ENCODE data around the gene LCNL1.

The LCNL1 gene

GRCh38 chr9:136951541-136952320 is 31.1 kb upstream of the LCNL1 start, which contains the start of gene LCN12:
TSS of gene LCN12 (plus strand) at chr9:136952273. CDS start at chr9:136952328, 55 bp downstream.
- Histone ChIP-seq H4K8ac (ENCODE audit: low read length) (no peak within 1 kb of the TSS), H2BK5ac (ENCODE audit: low read depth, low read length, poor library complexity, severe bottlenecking) (no peak within 1 kb of the TSS)

GRCh38 chr9:136952321-136952850 is 30.4 kb upstream of the LCNL1 start:
- H3K79me1 ChIP-seq (replicated peaks; ENCODE audit: low read length, poor library complexity, severe bottlenecking): no peaks in the 10 kb centered on the region
- 83% methylated on average over 15 of the region's 15 CpGs for WGBS
- no peak overlapping the region for H3K4me2 ChIP-seq (ENCODE audit: low read length, poor library complexity, severe bottlenecking)
- H4K91ac ChIP-seq (ENCODE audit: low read length): no peak overlapping the region
- no peak overlapping the region for H3K18ac ChIP-seq (ENCODE audit: low read depth in 1 of 2, low read length in 2 of 2)
- no peak overlapping the region for H3K4ac ChIP-seq (ENCODE audit: low read depth in 1 of 2, low read length in 2 of 2)
- peaks cover 0 to 16% of the 10 kb centered on the region in 2 experiments for H3K27me3 ChIP-seq (ENCODE audit: control insufficient read depth in 1 of 2, insufficient read depth in 1 of 2, low read length in 2 of 2)
- H3K9me3 ChIP-seq (ENCODE audit: control insufficient read depth, low read length): peaks cover 3% of the 10 kb centered on the region
- H4K8ac ChIP-seq (ENCODE audit: low read length): no peak overlapping the region
- no peak overlapping the region for H3K27ac ChIP-seq (ENCODE audit: low read length, poor library complexity, severe bottlenecking)
- H3K4me1 ChIP-seq (ENCODE audit: control insufficient read depth, insufficient read depth, low read depth, low read length): peaks cover 25% of the 10 kb centered on the region
- no peak overlapping the region for H3K23ac ChIP-seq (ENCODE audit: low read length in 2 of 2)
- no peak overlapping the region for H2BK5ac ChIP-seq (ENCODE audit: low read depth, low read length, poor library complexity, severe bottlenecking)
- no peak overlapping the region for H3K4me3 ChIP-seq (ENCODE audit: insufficient read depth in 1 of 2, low read depth in 1 of 2, low read length in 2 of 2)
- H2AFZ ChIP-seq (ENCODE audit: low read depth, low read length): no peak overlapping the region
- H2BK12ac ChIP-seq (ENCODE audit: low read length in 2 of 2): no peak overlapping the region
- no peak for DNase-seq
- H2BK120ac ChIP-seq (ENCODE audit: low read depth, low read length): no peak overlapping the region
- H3K36me3 ChIP-seq (ENCODE audit: control insufficient read depth in 1 of 2, insufficient read depth in 2 of 2, low read depth in 1 of 2, low read length in 2 of 2): no peaks in the 10 kb centered on the region
- H2AK5ac ChIP-seq (ENCODE audit: low read length, severe bottlenecking): no peak overlapping the region
- no peak overlapping the region for H2BK15ac ChIP-seq (ENCODE audit: low read depth, poor library complexity, severe bottlenecking)
- no peak overlapping the region for H3K9ac ChIP-seq (ENCODE audit: low read length)
- H3K14ac ChIP-seq (ENCODE audit: low read length in 2 of 2): no peak overlapping the region

More at GRCh38 chr9:136951541-136952320, 31.1 kb upstream of the LCNL1 start, which contains the start of gene LCN12:
- Histone ChIP-seq H3K4ac (ENCODE audit: low read depth in 1 of 2, low read length in 2 of 2) (no peak within 1 kb of the TSS), H3K14ac (ENCODE audit: low read length in 2 of 2) (no peak within 1 kb of the TSS), H3K4me3 (ENCODE audit: insufficient read depth in 1 of 2, low read depth in 1 of 2, low read length in 2 of 2) (no peak within 1 kb of the TSS), H3K9me3 (ENCODE audit: control insufficient read depth, low read length) (peaks cover 3% of the 10 kb centered on the region), H3K27me3 (ENCODE audit: control insufficient read depth in 1 of 2, insufficient read depth in 1 of 2, low read length in 2 of 2) (peaks cover 0 to 16% of the 10 kb centered on the region in 2 experiments), H3K4me2 (ENCODE audit: low read length, poor library complexity, severe bottlenecking) (no peak within 1 kb of the TSS), H3K36me3 (ENCODE audit: control insufficient read depth in 1 of 2, insufficient read depth in 2 of 2, low read depth in 1 of 2, low read length in 2 of 2) (no peaks in the 10 kb centered on the region), H3K9ac (ENCODE audit: low read length) (no peak within 1 kb of the TSS), H2BK120ac (ENCODE audit: low read depth, low read length) (no peak within 1 kb of the TSS), H4K91ac (ENCODE audit: low read length) (no peak within 1 kb of the TSS), H3K4me1 (ENCODE audit: control insufficient read depth, insufficient read depth, low read depth, low read length) (peaks cover 25% of the 10 kb centered on the region), H2BK12ac (ENCODE audit: low read length in 2 of 2) (no peak within 1 kb of the TSS), H2AK5ac (ENCODE audit: low read length, severe bottlenecking) (no peak within 1 kb of the TSS), H3K18ac (ENCODE audit: low read depth in 1 of 2, low read length in 2 of 2) (no peak within 1 kb of the TSS), H3K27ac (ENCODE audit: low read length, poor library complexity, severe bottlenecking) (no peak within 1 kb of the TSS), H3K23ac (ENCODE audit: low read length in 2 of 2) (no peak within 1 kb of the TSS), H2AFZ (ENCODE audit: low read depth, low read length) (no peak within 1 kb of the TSS), H2BK15ac (ENCODE audit: low read depth, poor library complexity, severe bottlenecking) (no peak within 1 kb of the TSS), H3K79me1 (replicated peaks; ENCODE audit: low read length, poor library complexity, severe bottlenecking) (no peaks in the 10 kb centered on the region)
- DNase-seq: no peak
- WGBS: 96% methylated on average over 13 of the region's 14 CpGs

- Histone ChIP-seq H3K79me1 (replicated peaks; ENCODE audit: low read length, poor library complexity, severe bottlenecking) (no peaks in the 10 kb centered on the region), H4K8ac (ENCODE audit: low read length) (no peak overlapping the region), H3K9me3 (ENCODE audit: control insufficient read depth, low read length) (peaks cover 3% of the 10 kb centered on the region), H2AK5ac (ENCODE audit: low read length, severe bottlenecking) (no peak overlapping the region), H3K4me3 (ENCODE audit: insufficient read depth in 1 of 2, low read depth in 1 of 2, low read length in 2 of 2) (no peak overlapping the region), H3K23ac (ENCODE audit: low read length in 2 of 2) (no peak overlapping the region), H3K4me2 (ENCODE audit: low read length, poor library complexity, severe bottlenecking) (no peak overlapping the region), H3K4me1 (ENCODE audit: control insufficient read depth, insufficient read depth, low read depth, low read length) (peaks cover 18% of the 10 kb centered on the region), H2BK15ac (ENCODE audit: low read depth, poor library complexity, severe bottlenecking) (no peak overlapping the region), H2BK12ac (ENCODE audit: low read length in 2 of 2) (no peak overlapping the region), H3K18ac (ENCODE audit: low read depth in 1 of 2, low read length in 2 of 2) (no peak overlapping the region), H3K27me3 (ENCODE audit: control insufficient read depth in 1 of 2, insufficient read depth in 1 of 2, low read length in 2 of 2) (peaks cover 0 to 16% of the 10 kb centered on the region in 2 experiments), H3K36me3 (ENCODE audit: control insufficient read depth in 1 of 2, insufficient read depth in 2 of 2, low read depth in 1 of 2, low read length in 2 of 2) (no peaks in the 10 kb centered on the region), H3K14ac (ENCODE audit: low read length in 2 of 2) (no peak overlapping the region), H3K4ac (ENCODE audit: low read depth in 1 of 2, low read length in 2 of 2) (no peak overlapping the region), H3K9ac (ENCODE audit: low read length) (no peak overlapping the region), H4K91ac (ENCODE audit: low read length) (no peak overlapping the region), H2BK5ac (ENCODE audit: low read depth, low read length, poor library complexity, severe bottlenecking) (no peak overlapping the region), H3K27ac (ENCODE audit: low read length, poor library complexity, severe bottlenecking) (no peak overlapping the region), H2AFZ (ENCODE audit: low read depth, low read length) (no peak overlapping the region), H2BK120ac (ENCODE audit: low read depth, low read length) (no peak overlapping the region)
- no peak for DNase-seq
- 91% methylated on average over 39 of the region's 44 CpGs for WGBS
Observed at GRCh38 chr9:136952876-136953770, 29.7 kb upstream of the LCNL1 start.
